22Rv1 (cell line): ENCODE results near the gene SLC25A12.

Source experiments
- H3K27ac ChIP-seq: fragments of 450-650 bp; 2 replicates; pipeline ENCODE4 v1.5.1; 2017
- ZFX ChIP-seq: fragments of 450-650 bp; IDR thresholded peaks from 2 replicates; pipeline ENCODE4 v1.6.1; 2017; ENCODE audit warnings: antibody characterized with exemption, borderline replicate concordance
- TF ChIP-seq, protein P1 (sequence below): fragments of 450-650 bp; IDR thresholded peaks from 2 replicates; pipeline ENCODE4 v1.5.1; 2017; ENCODE audit warnings: mild to moderate bottlenecking

The SLC25A12 gene

DNA sequence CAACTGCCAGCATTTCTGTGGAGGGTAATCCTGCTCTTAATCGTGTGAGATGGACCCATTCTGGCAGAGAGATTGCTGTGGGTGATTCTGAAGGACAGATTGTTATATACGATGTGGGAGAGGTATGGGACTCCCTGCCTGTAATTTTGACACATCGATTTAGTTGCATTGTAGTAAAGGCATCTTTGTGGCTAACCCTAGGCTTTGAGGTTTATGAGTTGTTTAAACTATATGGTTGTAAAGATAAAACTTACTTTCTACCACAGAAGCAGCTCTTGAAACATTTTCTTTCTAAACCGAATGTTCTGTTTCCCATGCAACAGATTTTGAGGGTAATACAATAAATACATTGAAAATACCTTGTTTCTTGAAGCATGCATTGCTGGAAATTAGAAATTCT, 148.2 kb downstream of the SLC25A12 start:
- no peak overlapping the region for H3K27ac ChIP-seq
- TF ChIP-seq, protein P1, sequence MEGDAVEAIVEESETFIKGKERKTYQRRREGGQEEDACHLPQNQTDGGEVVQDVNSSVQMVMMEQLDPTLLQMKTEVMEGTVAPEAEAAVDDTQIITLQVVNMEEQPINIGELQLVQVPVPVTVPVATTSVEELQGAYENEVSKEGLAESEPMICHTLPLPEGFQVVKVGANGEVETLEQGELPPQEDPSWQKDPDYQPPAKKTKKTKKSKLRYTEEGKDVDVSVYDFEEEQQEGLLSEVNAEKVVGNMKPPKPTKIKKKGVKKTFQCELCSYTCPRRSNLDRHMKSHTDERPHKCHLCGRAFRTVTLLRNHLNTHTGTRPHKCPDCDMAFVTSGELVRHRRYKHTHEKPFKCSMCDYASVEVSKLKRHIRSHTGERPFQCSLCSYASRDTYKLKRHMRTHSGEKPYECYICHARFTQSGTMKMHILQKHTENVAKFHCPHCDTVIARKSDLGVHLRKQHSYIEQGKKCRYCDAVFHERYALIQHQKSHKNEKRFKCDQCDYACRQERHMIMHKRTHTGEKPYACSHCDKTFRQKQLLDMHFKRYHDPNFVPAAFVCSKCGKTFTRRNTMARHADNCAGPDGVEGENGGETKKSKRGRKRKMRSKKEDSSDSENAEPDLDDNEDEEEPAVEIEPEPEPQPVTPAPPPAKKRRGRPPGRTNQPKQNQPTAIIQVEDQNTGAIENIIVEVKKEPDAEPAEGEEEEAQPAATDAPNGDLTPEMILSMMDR, result no peak
- no peak for TF ChIP-seq ZFX

DNA sequence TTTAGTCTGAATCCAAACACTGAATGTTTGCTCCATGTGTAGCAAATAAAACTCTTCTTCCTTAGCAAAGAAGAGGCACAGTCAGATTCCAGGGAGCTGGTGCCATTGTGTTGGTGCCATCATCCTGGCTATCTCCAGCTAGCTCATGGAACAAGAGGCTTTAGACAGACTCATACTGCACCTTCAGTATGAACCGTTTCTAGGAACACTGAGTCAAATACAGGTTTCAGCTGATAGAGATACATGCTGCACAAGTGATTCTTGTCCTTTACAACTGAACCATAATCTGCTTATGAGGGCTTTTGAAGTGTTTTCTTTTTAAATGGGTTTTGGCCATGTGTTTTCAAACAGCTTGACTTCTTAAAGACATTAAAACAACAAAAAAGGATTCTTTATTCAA, 148.9 kb downstream of the SLC25A12 start:
- TF ChIP-seq, protein P1, result no peak
- TF ChIP-seq ZFX, result no peak
- no peak overlapping the region for H3K27ac ChIP-seq

DNA sequence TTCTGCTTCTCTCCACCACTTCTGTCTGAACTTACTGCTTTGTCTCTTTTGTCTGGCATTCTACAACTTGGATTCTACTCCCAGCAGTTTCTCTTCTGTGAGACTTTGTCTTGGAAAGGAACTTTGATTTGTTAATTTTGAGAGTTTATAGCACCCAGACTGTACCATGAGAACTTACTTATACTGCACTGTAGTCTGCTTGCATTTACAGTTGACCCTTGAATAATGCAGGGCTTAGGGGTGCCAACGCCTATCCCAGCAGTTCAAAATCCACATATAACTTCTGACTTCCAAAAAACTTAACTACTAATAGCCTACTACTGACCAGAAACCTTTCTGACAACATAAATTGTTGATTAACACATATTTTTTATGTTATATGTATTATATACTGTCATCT, 151.3 kb downstream of the SLC25A12 start:
- no peak overlapping the region for H3K27ac ChIP-seq
- TF ChIP-seq, protein P1, result no peak
- no peak for TF ChIP-seq ZFX

DNA sequence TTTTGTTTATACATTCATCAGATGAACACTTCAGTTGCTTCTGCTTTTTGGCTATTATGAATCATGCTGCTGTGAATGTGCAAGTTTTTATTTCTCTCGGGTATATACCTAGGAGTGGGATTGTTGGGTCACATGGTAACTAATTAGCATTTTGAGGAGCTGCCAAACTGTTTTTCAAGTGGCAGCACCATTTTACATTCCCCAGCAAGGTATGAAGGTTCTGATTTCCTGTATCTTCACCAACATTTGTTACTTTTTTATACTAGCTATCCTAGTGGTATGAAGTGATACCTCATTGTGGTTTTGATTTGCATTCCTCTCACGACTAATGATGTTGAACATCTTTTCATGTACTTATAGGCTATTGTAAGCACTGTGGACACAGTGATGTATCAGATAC, 152.9 kb downstream of the SLC25A12 start:
- no peak for TF ChIP-seq ZFX
- TF ChIP-seq, protein P1, result no peak
- H3K27ac ChIP-seq, result no peak overlapping the region

DNA sequence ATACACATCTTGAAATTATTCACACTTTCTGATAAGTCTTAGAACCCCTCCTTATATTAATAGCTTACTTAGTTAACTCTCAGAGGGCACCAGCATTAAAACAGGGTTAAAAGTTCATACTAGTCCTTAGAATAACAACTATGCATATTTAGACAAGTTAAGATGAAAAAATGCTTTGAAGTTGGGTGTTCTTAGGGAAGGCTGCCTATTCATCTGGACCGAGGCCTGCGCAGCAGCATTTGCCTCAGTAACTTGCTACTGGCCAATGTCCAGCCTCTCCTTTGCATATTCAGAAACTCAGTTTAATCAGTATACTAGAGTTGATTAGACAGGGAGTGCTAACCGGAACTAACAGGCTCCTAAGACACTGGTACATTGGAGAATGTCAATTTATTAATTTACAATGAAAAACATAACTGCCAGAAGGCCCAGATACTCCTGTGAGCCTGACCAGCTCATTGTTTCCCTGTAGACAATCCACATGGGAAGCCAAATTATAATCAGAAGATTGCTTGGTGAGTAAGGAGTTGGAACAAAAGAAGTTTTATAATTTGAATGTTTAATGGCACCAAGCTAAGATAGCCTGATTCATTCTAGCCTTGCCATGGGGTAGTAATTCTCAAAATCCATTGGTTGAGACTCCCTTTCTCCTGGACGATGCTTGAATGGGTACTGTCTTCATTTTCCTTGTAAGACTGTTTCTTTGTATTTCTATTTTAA, 157.9 kb downstream of the SLC25A12 start:
- no peak for TF ChIP-seq ZFX
- TF ChIP-seq, protein P1, result no peak
- H3K27ac ChIP-seq, result no peak overlapping the region
